ENCODE results near the gene RER1. TPM values are rescaled to one million over a fixed set of nuclear protein-coding genes. Genes with fewer than 3 reads are reported as not detected.

Gene RER1
- total and polyA plus RNA-seq, 5 donors from 2014 or later = 91.3 to 184 (median 164) TPM

- Histone ChIP-seq H3K27ac (ENCODE audit: insufficient read depth, low read length, poor library complexity, severe bottlenecking) (no peak overlapping the region), H3K36me3 (ENCODE audit: control insufficient read depth, insufficient read depth, low read length) (no peaks in the 10 kb centered on the region), H3K27me3 (ENCODE audit: control insufficient read depth, insufficient read depth, low read length) (no peaks in the 10 kb centered on the region), H3K4me3 (ENCODE audit: low read depth, low read length) (no peak overlapping the region), H3K4me1 (ENCODE audit: control insufficient read depth, insufficient read depth, low read length, poor library complexity, severe bottlenecking) (no peaks in the 10 kb centered on the region), H3K9me3 (ENCODE audit: control insufficient read depth in 2 of 2, low read length in 2 of 2) (no peaks in the 10 kb centered on the region)
- DNase-seq (no peak), ATAC-seq (ENCODE audit: low read depth in 2 of 2) (no peak)
- no peaks in the 10 kb centered on the region for H3K4me1 Mint-ChIP-seq
- H3K27ac Mint-ChIP-seq = no peak overlapping the region
- no peaks in the 10 kb centered on the region for H3K36me3 Mint-ChIP-seq
- H3K27me3 Mint-ChIP-seq = peaks cover 5% of the 10 kb centered on the region
- H3K9me3 Mint-ChIP-seq = no peaks in the 10 kb centered on the region
- H3K4me3 Mint-ChIP-seq = no peak overlapping the region
These were observed 39.9 kb upstream of the RER1 start for GRCh38 chr1:2351723-2352122.

- no peaks in the 10 kb centered on the region for H3K4me1 ChIP-seq (ENCODE audit: control insufficient read depth, insufficient read depth, low read length, poor library complexity, severe bottlenecking)
These were observed 39.2 kb upstream of the RER1 start for GRCh38 chr1:2352341-2352896.

GRCh38 chr1:2352897-2353550 lies 38.6 kb upstream of the RER1 start:
- Histone ChIP-seq H3K27me3 (ENCODE audit: control insufficient read depth, insufficient read depth, low read length) (no peaks in the 10 kb centered on the region), H3K9me3 (ENCODE audit: control insufficient read depth in 2 of 2, low read length in 2 of 2) (no peaks in the 10 kb centered on the region), H3K4me3 (ENCODE audit: low read depth, low read length) (no peak overlapping the region), H3K27ac (ENCODE audit: insufficient read depth, low read length, poor library complexity, severe bottlenecking) (no peak overlapping the region), H3K4me1 (ENCODE audit: control insufficient read depth, insufficient read depth, low read length, poor library complexity, severe bottlenecking) (no peaks in the 10 kb centered on the region), H3K36me3 (ENCODE audit: control insufficient read depth, insufficient read depth, low read length) (no peaks in the 10 kb centered on the region)
- Mint-ChIP-seq H3K4me3 (no peak overlapping the region), H3K9me3 (no peaks in the 10 kb centered on the region), H3K27me3 (peaks cover 5% of the 10 kb centered on the region), H3K36me3 (no peaks in the 10 kb centered on the region), H3K27ac (no peak overlapping the region), H3K4me1 (no peaks in the 10 kb centered on the region)
- DNase-seq (no peak), ATAC-seq (ENCODE audit: low read depth in 2 of 2) (no peak)

More at GRCh38 chr1:2352341-2352896, 39.2 kb upstream of the RER1 start:
- peak overlapping the region in 1 of 3 donors; percentile 42 for H3K27ac Mint-ChIP-seq
- no peak for ATAC-seq (ENCODE audit: low read depth in 2 of 2)
- DNase-seq = no peak
- H3K27me3 Mint-ChIP-seq = peaks cover 5% of the 10 kb centered on the region
- no peaks in the 10 kb centered on the region for H3K36me3 Mint-ChIP-seq
- H3K4me3 Mint-ChIP-seq = no peak overlapping the region
- H3K9me3 Mint-ChIP-seq = no peaks in the 10 kb centered on the region
- Histone ChIP-seq H3K4me3 (ENCODE audit: low read depth, low read length) (no peak overlapping the region), H3K9me3 (ENCODE audit: control insufficient read depth in 2 of 2, low read length in 2 of 2) (no peaks in the 10 kb centered on the region), H3K27me3 (ENCODE audit: control insufficient read depth, insufficient read depth, low read length) (no peaks in the 10 kb centered on the region), H3K27ac (ENCODE audit: insufficient read depth, low read length, poor library complexity, severe bottlenecking) (no peak overlapping the region), H3K36me3 (ENCODE audit: control insufficient read depth, insufficient read depth, low read length) (no peaks in the 10 kb centered on the region)
- H3K4me1 Mint-ChIP-seq = no peaks in the 10 kb centered on the region

GRCh38 chr1:2353551-2354438 lies 37.8 kb upstream of the RER1 start:
- no peaks in the 10 kb centered on the region for H3K4me1 Mint-ChIP-seq
- H3K4me3 Mint-ChIP-seq = no peak overlapping the region
- Histone ChIP-seq H3K4me1 (ENCODE audit: control insufficient read depth, insufficient read depth, low read length, poor library complexity, severe bottlenecking) (no peaks in the 10 kb centered on the region), H3K9me3 (ENCODE audit: control insufficient read depth in 2 of 2, low read length in 2 of 2) (no peaks in the 10 kb centered on the region), H3K4me3 (ENCODE audit: low read depth, low read length) (no peak overlapping the region), H3K36me3 (ENCODE audit: control insufficient read depth, insufficient read depth, low read length) (no peaks in the 10 kb centered on the region), H3K27ac (ENCODE audit: insufficient read depth, low read length, poor library complexity, severe bottlenecking) (no peak overlapping the region), H3K27me3 (ENCODE audit: control insufficient read depth, insufficient read depth, low read length) (no peaks in the 10 kb centered on the region)
- no peaks in the 10 kb centered on the region for H3K9me3 Mint-ChIP-seq
- H3K36me3 Mint-ChIP-seq = no peaks in the 10 kb centered on the region
- H3K27me3 Mint-ChIP-seq = peaks cover 5% of the 10 kb centered on the region
- no peak overlapping the region for H3K27ac Mint-ChIP-seq
- DNase-seq (no peak), ATAC-seq (ENCODE audit: low read depth in 2 of 2) (no peak)

- no peak for ATAC-seq (ENCODE audit: low read depth in 2 of 2)
- Histone ChIP-seq H3K4me3 (ENCODE audit: low read depth, low read length) (no peak overlapping the region), H3K9me3 (ENCODE audit: control insufficient read depth in 2 of 2, low read length in 2 of 2) (no peaks in the 10 kb centered on the region), H3K27ac (ENCODE audit: insufficient read depth, low read length, poor library complexity, severe bottlenecking) (no peak overlapping the region), H3K36me3 (ENCODE audit: control insufficient read depth, insufficient read depth, low read length) (no peaks in the 10 kb centered on the region), H3K4me1 (ENCODE audit: control insufficient read depth, insufficient read depth, low read length, poor library complexity, severe bottlenecking) (no peaks in the 10 kb centered on the region), H3K27me3 (ENCODE audit: control insufficient read depth, insufficient read depth, low read length) (no peaks in the 10 kb centered on the region)
- Mint-ChIP-seq H3K9me3 (peaks cover 0 to 2% (median 0%) of the 10 kb centered on the region in 7 donors), H3K27me3 (peaks cover 5% of the 10 kb centered on the region), H3K36me3 (no peaks in the 10 kb centered on the region), H3K4me3 (no peak overlapping the region), H3K27ac (no peak overlapping the region), H3K4me1 (no peaks in the 10 kb centered on the region)
- DNase-seq = no peak
These were observed 36.9 kb upstream of the RER1 start for GRCh38 chr1:2354511-2355372.

- Histone ChIP-seq H3K4me1 (ENCODE audit: control insufficient read depth, insufficient read depth, low read length, poor library complexity, severe bottlenecking) (no peaks in the 10 kb centered on the region), H3K4me3 (ENCODE audit: low read depth, low read length) (no peak overlapping the region), H3K27ac (ENCODE audit: insufficient read depth, low read length, poor library complexity, severe bottlenecking) (no peak overlapping the region), H3K27me3 (ENCODE audit: control insufficient read depth, insufficient read depth, low read length) (no peaks in the 10 kb centered on the region), H3K36me3 (ENCODE audit: control insufficient read depth, insufficient read depth, low read length) (no peaks in the 10 kb centered on the region), H3K9me3 (ENCODE audit: control insufficient read depth in 2 of 2, low read length in 2 of 2) (no peaks in the 10 kb centered on the region)
- H3K27ac Mint-ChIP-seq = no peak overlapping the region
- peaks cover 5% of the 10 kb centered on the region for H3K27me3 Mint-ChIP-seq
- DNase-seq (no peak), ATAC-seq (ENCODE audit: low read depth in 2 of 2) (no peak)
- H3K4me3 Mint-ChIP-seq = no peak overlapping the region
- H3K9me3 Mint-ChIP-seq = peaks cover 0 to 2% (median 0%) of the 10 kb centered on the region in 7 donors
- no peaks in the 10 kb centered on the region for H3K36me3 Mint-ChIP-seq
- no peaks in the 10 kb centered on the region for H3K4me1 Mint-ChIP-seq
These were observed 36.0 kb upstream of the RER1 start for GRCh38 chr1:2355373-2356261.

GRCh38 chr1:2356401-2356800 lies 35.2 kb upstream of the RER1 start:
- Mint-ChIP-seq H3K36me3 (no peaks in the 10 kb centered on the region), H3K4me3 (no peak overlapping the region), H3K4me1 (no peaks in the 10 kb centered on the region), H3K27ac (no peak overlapping the region), H3K27me3 (peaks cover 5% of the 10 kb centered on the region), H3K9me3 (peaks cover 0 to 2% (median 0%) of the 10 kb centered on the region in 7 donors)
- no peak overlapping the region for H3K27ac ChIP-seq (ENCODE audit: insufficient read depth, low read length, poor library complexity, severe bottlenecking)
- H3K9me3 ChIP-seq (ENCODE audit: control insufficient read depth in 2 of 2, low read length in 2 of 2) = no peaks in the 10 kb centered on the region
- no peak overlapping the region for H3K4me3 ChIP-seq (ENCODE audit: low read depth, low read length)
- H3K36me3 ChIP-seq (ENCODE audit: control insufficient read depth, insufficient read depth, low read length) = no peaks in the 10 kb centered on the region
- no peaks in the 10 kb centered on the region for H3K4me1 ChIP-seq (ENCODE audit: control insufficient read depth, insufficient read depth, low read length, poor library complexity, severe bottlenecking)
- no peak for ATAC-seq (ENCODE audit: low read depth in 2 of 2)
- H3K27me3 ChIP-seq (ENCODE audit: control insufficient read depth, insufficient read depth, low read length) = no peaks in the 10 kb centered on the region
- no peak for DNase-seq

Data from CD4-positive, CD25-positive, alpha-beta regulatory T cell (primary cell).